Mammary epithelial cell (primary cell): ENCODE results near the gene FTHL17.

Source experiments
- CTCF ChIP-seq, 2 donors: IDR thresholded peaks in 1 of 2; conservative IDR thresholded peaks in 1 of 2; 2 replicates each; pipeline ENCODE4 v1.5.1; 2011 to 2012; ENCODE audit warnings: inconsistent platforms in 2 of 2, low read length in 2 of 2, mild to moderate bottlenecking in 2 of 2, control low read depth in 1 of 2, low read depth in 1 of 2; ENCODE audit not compliant: insufficient read depth in 1 of 2; ENCODE audit errors: extremely low read depth in 1 of 2
- EZH2 ChIP-seq: IDR thresholded peaks from 2 replicates; pipeline ENCODE4 v1.6.1; 2012; ENCODE audit warnings: low read length, inconsistent platforms, borderline replicate concordance

- no peak for TF ChIP-seq EZH2
- TF ChIP-seq CTCF (conservative IDR thresholded peaks at IDR 0.05 in 1 of 2, IDR thresholded peaks at IDR 0.05 in 1 of 2; ENCODE audit: extremely low read depth in 1 of 2, insufficient read depth in 1 of 2, low read depth in 1 of 2, low read length in 2 of 2), result peak; percentile 84 to 88
Measured at GRCh38 chrX:31036895-31037294, 34.9 kb downstream of the FTHL17 start.
